DND-41 (cell line): Measurements from ENCODE around the gene IMPDH1.

ENCODE experiments used
- ATAC-seq: fragments of 200-7000 bp; cut with Tn5 transposase; 3 replicates; pipeline ENCODE4 v1.9.1; 2021; ENCODE audit warnings: low read depth; ENCODE audit not compliant: insufficient read depth
- DNase-seq: peaks from one replicate; pipeline ENCODE4 v3.0.0-alpha.2; 2020
- H2AFZ ChIP-seq: 2 replicates; pipeline ENCODE4 v1.6.0; 2012; ENCODE audit warnings: low read depth, low read length
- H3K27ac ChIP-seq: 2 replicates; pipeline ENCODE4 v1.5.1; 2012; ENCODE audit warnings: low read length, inconsistent platforms
- H3K27me3 ChIP-seq: fragments of 200-600 bp; sonication (generic); 2 replicates; pipeline ENCODE4 v1.6.0; 2012; ENCODE audit warnings: low read length, mild to moderate bottlenecking, inconsistent platforms; ENCODE audit not compliant: insufficient read depth, poor library complexity
- H3K36me3 ChIP-seq: 2 replicates; pipeline ENCODE4 v1.5.1; 2012; ENCODE audit warnings: low read length, inconsistent platforms; ENCODE audit not compliant: insufficient read depth
- H3K4me1 ChIP-seq: 2 replicates; pipeline ENCODE4 v1.5.1; 2012; ENCODE audit warnings: mild to moderate bottlenecking, low read length; ENCODE audit not compliant: insufficient read depth
- H3K4me2 ChIP-seq: 2 replicates; pipeline ENCODE4 v1.6.0; 2012; ENCODE audit warnings: mild to moderate bottlenecking, moderate library complexity, low read length, inconsistent platforms; ENCODE audit not compliant: insufficient read depth
- H3K4me3 ChIP-seq, 2 experiments: fragments of 200-600 bp in 1 of 2; shearing (Covaris generic) in 1 of 2; 2 replicates each; pipeline ENCODE4 v1.5.1; 2012 to 2016; ENCODE audit warnings: inconsistent platforms in 2 of 2, low read length in 2 of 2, mild to moderate bottlenecking in 2 of 2, low read depth in 1 of 2, moderate library complexity in 1 of 2
- H3K79me2 ChIP-seq: 2 replicates; pipeline ENCODE4 v1.6.0; 2012; ENCODE audit warnings: low read length, inconsistent platforms; ENCODE audit not compliant: insufficient read depth
- H3K9ac ChIP-seq: 2 replicates; pipeline ENCODE4 v1.6.0; 2012; ENCODE audit warnings: low read depth, mild to moderate bottlenecking, inconsistent platforms, low read length, moderate library complexity
- H3K9me3 ChIP-seq: 2 replicates; pipeline ENCODE4 v1.5.1; 2012; ENCODE audit warnings: low read length, moderate library complexity, mild to moderate bottlenecking, inconsistent platforms; ENCODE audit not compliant: insufficient read depth, severe bottlenecking
- H4K20me1 ChIP-seq: 2 replicates; pipeline ENCODE4 v1.6.0; 2012; ENCODE audit warnings: low read length; ENCODE audit not compliant: insufficient read depth
- EZH2 ChIP-seq: IDR thresholded peaks from 3 replicates; pipeline ENCODE4 v1.6.1; 2012; ENCODE audit warnings: borderline replicate concordance, low read depth, mild to moderate bottlenecking, moderate library complexity, low read length, inconsistent platforms; ENCODE audit not compliant: severe bottlenecking
- TF ChIP-seq, protein P1 (sequence below): IDR thresholded peaks from 2 replicates; pipeline ENCODE4 v1.5.1; 2012; ENCODE audit warnings: borderline replicate concordance, low read length, moderate library complexity, mild to moderate bottlenecking; ENCODE audit not compliant: poor library complexity, severe bottlenecking; ENCODE audit errors: extremely low read depth

IMPDH1 gene

DNA sequence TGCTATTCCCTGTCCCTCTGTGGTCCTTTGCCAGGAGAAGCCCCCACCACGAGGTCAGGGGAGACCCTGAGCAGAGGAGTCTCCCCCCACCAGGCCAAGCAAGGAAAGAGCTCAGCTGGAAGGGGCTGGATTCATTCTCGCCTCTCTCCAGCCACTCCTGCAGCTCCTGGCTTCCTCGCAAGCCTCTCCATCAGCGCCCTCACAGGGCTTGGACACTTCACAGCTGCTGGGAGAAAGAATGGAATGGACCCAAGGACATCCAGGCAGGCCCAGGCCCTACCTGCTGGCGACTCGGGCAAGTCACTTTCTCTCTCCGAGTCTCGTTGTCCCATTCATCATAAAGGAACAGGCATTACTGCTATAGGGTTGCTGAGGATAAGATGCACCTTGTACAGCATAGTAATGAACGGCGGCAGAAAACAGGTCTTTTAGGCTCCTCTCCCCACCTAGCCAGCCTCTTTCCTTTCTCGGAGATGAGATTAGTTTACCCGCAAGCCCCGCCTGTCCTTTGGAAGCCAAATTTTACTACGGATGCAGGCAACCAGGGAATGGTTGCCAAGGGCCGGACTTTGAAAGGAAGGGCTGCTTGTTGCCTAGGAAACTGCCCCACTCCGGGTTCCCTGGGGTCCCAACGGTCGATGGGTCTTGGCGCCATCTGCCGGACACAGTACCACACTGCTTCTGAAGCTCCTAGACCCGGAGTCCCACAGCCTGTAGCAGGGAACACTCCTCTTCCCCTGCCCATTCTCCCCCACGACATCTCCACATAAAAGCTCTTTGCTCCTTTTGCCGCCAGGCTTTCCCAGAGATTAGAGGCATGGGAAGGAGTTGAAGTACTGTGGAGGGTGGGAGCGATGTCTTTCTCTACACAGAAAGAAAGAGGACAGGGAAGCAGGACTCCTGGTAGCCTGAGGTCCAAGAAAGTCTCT lies 22.3 kb downstream of the IMPDH1 start:
- no peaks in the 10 kb centered on the region for H3K79me2 ChIP-seq
- no peak overlapping the region for H3K9ac ChIP-seq
- H3K4me1 ChIP-seq: no peaks in the 10 kb centered on the region
- TF ChIP-seq, protein P1, sequence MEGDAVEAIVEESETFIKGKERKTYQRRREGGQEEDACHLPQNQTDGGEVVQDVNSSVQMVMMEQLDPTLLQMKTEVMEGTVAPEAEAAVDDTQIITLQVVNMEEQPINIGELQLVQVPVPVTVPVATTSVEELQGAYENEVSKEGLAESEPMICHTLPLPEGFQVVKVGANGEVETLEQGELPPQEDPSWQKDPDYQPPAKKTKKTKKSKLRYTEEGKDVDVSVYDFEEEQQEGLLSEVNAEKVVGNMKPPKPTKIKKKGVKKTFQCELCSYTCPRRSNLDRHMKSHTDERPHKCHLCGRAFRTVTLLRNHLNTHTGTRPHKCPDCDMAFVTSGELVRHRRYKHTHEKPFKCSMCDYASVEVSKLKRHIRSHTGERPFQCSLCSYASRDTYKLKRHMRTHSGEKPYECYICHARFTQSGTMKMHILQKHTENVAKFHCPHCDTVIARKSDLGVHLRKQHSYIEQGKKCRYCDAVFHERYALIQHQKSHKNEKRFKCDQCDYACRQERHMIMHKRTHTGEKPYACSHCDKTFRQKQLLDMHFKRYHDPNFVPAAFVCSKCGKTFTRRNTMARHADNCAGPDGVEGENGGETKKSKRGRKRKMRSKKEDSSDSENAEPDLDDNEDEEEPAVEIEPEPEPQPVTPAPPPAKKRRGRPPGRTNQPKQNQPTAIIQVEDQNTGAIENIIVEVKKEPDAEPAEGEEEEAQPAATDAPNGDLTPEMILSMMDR: peak; percentile 90
- no peak for TF ChIP-seq EZH2
- DNase-seq (peak; percentile 74), ATAC-seq (peak; percentile 92)
- no peak overlapping the region for H3K27ac ChIP-seq
- no peaks in the 10 kb centered on the region for H4K20me1 ChIP-seq
- H3K36me3 ChIP-seq: no peaks in the 10 kb centered on the region
- H3K4me3 ChIP-seq: no peak overlapping the region
- H3K27me3 ChIP-seq: peaks cover 16% of the 10 kb centered on the region
- no peaks in the 10 kb centered on the region for H3K9me3 ChIP-seq
- no peak overlapping the region for H3K4me2 ChIP-seq
- H2AFZ ChIP-seq: no peak overlapping the region

DNA sequence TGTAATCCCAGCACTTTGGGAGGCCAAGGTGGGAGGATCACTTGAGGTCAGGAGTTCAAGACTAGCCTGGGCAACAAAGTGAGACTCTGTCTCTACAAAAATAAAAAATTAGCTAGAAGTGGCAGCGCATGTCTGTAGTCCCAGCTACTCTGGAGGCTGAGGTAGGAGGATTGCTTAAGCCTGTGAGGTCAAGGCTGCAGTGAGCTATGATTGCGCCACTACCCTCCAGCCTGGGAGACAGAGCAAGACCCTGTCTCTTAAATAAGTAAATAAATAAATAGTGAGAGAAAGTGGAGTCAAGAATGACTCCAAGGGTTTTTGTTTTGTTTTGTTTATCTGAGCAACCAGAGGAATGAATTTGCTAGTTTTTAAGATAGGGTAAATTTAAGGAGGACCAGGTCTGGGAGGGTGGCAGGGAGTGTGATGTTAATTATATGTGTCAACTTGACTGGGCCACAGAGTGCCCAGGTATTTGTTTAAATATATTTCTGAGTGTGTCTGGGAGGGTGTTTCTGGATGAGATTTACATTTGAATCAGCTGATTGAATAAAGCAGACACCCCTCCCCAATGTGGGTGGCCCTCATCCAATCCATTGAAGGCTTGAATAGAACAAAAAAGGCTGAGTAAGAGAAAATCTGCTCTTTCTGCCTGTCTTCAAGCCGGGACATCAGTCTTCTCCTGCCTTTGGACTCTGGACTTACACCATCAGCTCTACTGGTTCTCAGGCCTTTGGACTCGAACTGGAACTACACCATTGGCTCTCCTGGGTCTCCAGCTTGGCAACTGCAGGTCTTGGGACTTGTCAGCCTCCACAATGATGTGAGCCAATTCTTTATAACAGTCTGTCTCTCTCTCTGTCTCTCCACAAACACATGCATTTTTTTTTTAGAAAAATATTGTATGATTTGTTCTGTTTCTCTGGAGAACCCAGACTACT lies 23.5 kb downstream of the IMPDH1 start:
- no peak for ATAC-seq
- no peak for TF ChIP-seq EZH2
- TF ChIP-seq, protein P1: no peak
- peaks cover 16% of the 10 kb centered on the region for H3K27me3 ChIP-seq
- no peak for DNase-seq
- H2AFZ ChIP-seq: no peak overlapping the region
- H3K36me3 ChIP-seq: no peaks in the 10 kb centered on the region
- H4K20me1 ChIP-seq: no peaks in the 10 kb centered on the region
- no peak overlapping the region for H3K9ac ChIP-seq
- H3K4me3 ChIP-seq: no peak overlapping the region
- H3K27ac ChIP-seq: no peak overlapping the region
- no peaks in the 10 kb centered on the region for H3K9me3 ChIP-seq
- no peaks in the 10 kb centered on the region for H3K4me1 ChIP-seq
- H3K79me2 ChIP-seq: no peaks in the 10 kb centered on the region
- no peak overlapping the region for H3K4me2 ChIP-seq

DNA sequence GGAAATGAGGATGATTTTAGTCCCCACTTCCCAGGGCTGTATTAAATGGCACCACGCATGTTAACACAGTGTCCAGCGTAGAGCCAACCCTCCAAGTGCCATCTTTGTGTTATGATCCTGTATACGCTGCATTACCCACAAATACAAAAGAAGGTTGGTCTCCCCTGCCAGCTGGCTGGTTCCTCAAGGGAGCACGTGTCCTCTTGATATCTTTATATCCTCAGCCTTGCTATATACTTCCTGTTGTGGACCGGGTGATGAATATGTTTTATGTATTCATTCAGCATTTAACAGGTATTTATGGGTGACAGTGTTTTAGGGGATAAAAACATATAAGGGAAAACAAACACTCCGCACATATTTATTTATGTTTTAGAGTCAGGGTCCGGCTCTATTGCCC lies 25.1 kb downstream of the IMPDH1 start:
- TF ChIP-seq, protein P1: no peak
- TF ChIP-seq EZH2: no peak
- Histone ChIP-seq H4K20me1 (no peaks in the 10 kb centered on the region), H3K27me3 (peaks cover 16% of the 10 kb centered on the region), H3K9me3 (no peaks in the 10 kb centered on the region), H3K36me3 (no peaks in the 10 kb centered on the region), H2AFZ (no peak overlapping the region), H3K4me3 (no peak overlapping the region), H3K27ac (no peak overlapping the region), H3K4me1 (no peaks in the 10 kb centered on the region), H3K4me2 (no peak overlapping the region), H3K79me2 (no peaks in the 10 kb centered on the region), H3K9ac (no peak overlapping the region)
- DNase-seq: no peak
- no peak for ATAC-seq
